Spleen (tissue), 11 donors: ENCODE data around the gene PCNX4. TPM values are rescaled to one million over a fixed set of nuclear protein-coding genes. Genes with fewer than 3 reads are reported as not detected.

Experiments used
- DNase-seq: peaks from one replicate; pipeline ENCODE4 v3.0.0-alpha.2; 2020
- H3K27ac ChIP-seq, 8 donors: fragments of 200-600 bp; sonication (generic) in 7 of 8; 1 replicate in 4 of 8; 2 replicates in 4 of 8; pipeline versions ENCODE4 v1.5.0 to v1.8.0; 2016 to 2021; ENCODE audit warnings: inconsistent platforms in 4 of 8, mild to moderate bottlenecking in 4 of 8, moderate library complexity in 1 of 8
- H3K27me3 ChIP-seq, 7 donors: fragments of 200-600 bp; sonication (generic) in 6 of 7; replicated peaks in 1 of 7; 1 replicate in 4 of 7; 2 replicates in 3 of 7; pipeline versions ENCODE4 v1.5.0 to v1.8.0; 2016 to 2021; ENCODE audit warnings: inconsistent platforms in 3 of 7, mild to moderate bottlenecking in 1 of 7
- H3K36me3 ChIP-seq, 6 donors: fragments of 200-600 bp; sonication (generic) in 5 of 6; 1 replicate in 4 of 6; 2 replicates in 2 of 6; pipeline versions ENCODE4 v1.5.0 to v1.8.0; 2016 to 2021; ENCODE audit warnings: inconsistent platforms in 2 of 6
- H3K4me1 ChIP-seq, 6 donors: fragments of 200-600 bp; sonication (generic) in 5 of 6; 1 replicate in 3 of 6; 2 replicates in 3 of 6; pipeline versions ENCODE4 v1.5.0 to v1.8.0; 2016 to 2021; ENCODE audit warnings: inconsistent platforms in 3 of 6
- H3K4me3 ChIP-seq, 8 donors: fragments of 200-600 bp; sonication (generic) in 7 of 8; 1 replicate in 4 of 8; 2 replicates in 4 of 8; pipeline versions ENCODE4 v1.5.0 to v1.8.0; 2016 to 2021; ENCODE audit warnings: inconsistent platforms in 4 of 8, mild to moderate bottlenecking in 4 of 8, moderate library complexity in 2 of 8
- H3K9me3 ChIP-seq, 8 donors: fragments of 200-600 bp; sonication (generic) in 7 of 8; 1 replicate in 4 of 8; 2 replicates in 4 of 8; pipeline versions ENCODE4 v1.5.0 to v1.8.0; 2016 to 2021; ENCODE audit warnings: inconsistent platforms in 4 of 8
- CTCF ChIP-seq, 11 experiments: fragments of 200-600 bp in 7 of 11; fragments of 450-650 bp in 4 of 11; sonication (generic) in 4 of 11; IDR thresholded peaks in 8 of 11; conservative IDR thresholded peaks in 3 of 11; 1 replicate in 7 of 11; 2 replicates in 4 of 11; pipeline versions ENCODE4 v1.4.0 to v1.8.0; 2016 to 2021; ENCODE audit warnings: antibody characterized with exemption in 11 of 11, inconsistent platforms in 4 of 11, mild to moderate bottlenecking in 1 of 11
- POLR2A ChIP-seq, 3 donors: fragments of 450-650 bp; IDR thresholded peaks; one replicate each; pipeline ENCODE4 v1.5.1; 2017; ENCODE audit warnings: antibody characterized with exemption in 3 of 3, mild to moderate bottlenecking in 1 of 3
- POLR2AphosphoS5 ChIP-seq, 3 donors: sonication (generic); formaldehyde crosslinking; IDR thresholded peaks; one replicate each; pipeline ENCODE4 v1.5.1; 2017; ENCODE audit warnings: antibody characterized with exemption in 3 of 3
- WGBS, 5 donors: extraction: QIAGEN DNeasy Blood & Tissue Kit in 3 of 5; methylation state at CpG; one replicate each; pipeline versions ENCODE4 v1.1.5 to v1.1.7; 2013 to 2018; 5-methylcytosine and 5-hydroxymethylcytosine counted together
- intact Hi-C: fragments of 100-400 bp; cut with DNase I; formaldehyde crosslinking; loops from one replicate; pipeline ENCODE4 v1.15.0; 2023; ENCODE audit warnings: low total_unique reads
- polyA plus RNA-seq, 3 donors: library from polyadenylated mRNA; stranded (reverse); fragments of 200-250 nt; gene quantifications; one replicate each; pipeline ENCODE4 v1.2.1, GENCODE V29; 2013
- total RNA-seq, 7 donors: library from RNA; depleted of rRNA in 3 of 7; stranded (reverse); fragments of >200 nt in 3 of 7; fragmentation: NEBNext Ultra II Directional in 4 of 7; extraction: Animal tissue kit (Norgen Biotek cat#: 25700) in 4 of 7; gene quantifications; one replicate each; pipeline versions ENCODE4 v1.1.0 to v1.2.1, GENCODE V29; 2016 to 2021
- donor health status: healthy with polysubstance abuse.
- donor health status: DM: no; HTN: no; CAD: no; lungs with moderate emphysema.
- donor health status: DM: no; HTN: no; CAD: no.
- donor health status: Bipolar disorder and iron deficiency.
- donor health status: healthy.
- donor health status: DM: no; HTN: no; CAD: no.
- donor health status: DM: yes; HTN: yes; CAD: no.

PCNX4 gene
- total and polyA plus RNA-seq, 10 donors: 11.5 to 102 (median 41.2) TPM

GRCh38 chr14:60061371-60061770 is 30.4 kb upstream of the PCNX4 start:
- TF ChIP-seq CTCF (IDR thresholded peaks at IDR 0.05 in 8 of 11, conservative IDR thresholded peaks at IDR 0.05 in 3 of 11) (no peak), POLR2A (IDR thresholded peaks at IDR 0.05) (no peak), POLR2AphosphoS5 (IDR thresholded peaks at IDR 0.05) (no peak)
- Histone ChIP-seq H3K27ac (no peak overlapping the region), H3K4me1 (peaks cover 0 to 5% (median 0%) of the 10 kb centered on the region in 6 donors), H3K4me3 (no peak overlapping the region), H3K36me3 (no peaks in the 10 kb centered on the region), H3K27me3 (peaks cover 0 to 9% (median 0%) of the 10 kb centered on the region in 7 donors), H3K9me3 (no peaks in the 10 kb centered on the region)
- intact Hi-C loops: loop anchor here (5.0 kb wide), 1 partner anchor 126 kb away; no protein-coding TSS in a partner anchor
- 87 to 96% (median 89%) methylated on average over 2 of the region's 2 CpGs for WGBS, 5 donors
- no peak for DNase-seq

GRCh38 chr14:60064491-60065072 is 27.1 kb upstream of the PCNX4 start:
- no peaks in the 10 kb centered on the region for H3K9me3 ChIP-seq
- no peaks in the 10 kb centered on the region for H3K36me3 ChIP-seq
- H3K4me1 ChIP-seq: peaks cover 0 to 5% (median 0%) of the 10 kb centered on the region in 6 donors
- no peak for DNase-seq
- H3K4me3 ChIP-seq: no peak overlapping the region
- H3K27me3 ChIP-seq: peaks cover 0 to 9% (median 0%) of the 10 kb centered on the region in 7 donors
- H3K27ac ChIP-seq: no peak overlapping the region
- no peak for TF ChIP-seq POLR2A (IDR thresholded peaks at IDR 0.05)
- peak in 10 of 11 experiments; percentile 35 to 72 (median 59) for TF ChIP-seq CTCF (IDR thresholded peaks at IDR 0.05 in 8 of 11, conservative IDR thresholded peaks at IDR 0.05 in 3 of 11)
- intact Hi-C loops: loop anchor here (5.0 kb wide), 1 partner anchor 123 kb away; no protein-coding TSS in a partner anchor

GRCh38 chr14:60067882-60068281 is 23.8 kb upstream of the PCNX4 start:
- Histone ChIP-seq H3K27ac (no peak overlapping the region), H3K4me1 (peaks cover 0 to 5% (median 0%) of the 10 kb centered on the region in 6 donors), H3K27me3 (peaks cover 0 to 3% (median 0%) of the 10 kb centered on the region in 7 donors), H3K4me3 (no peak overlapping the region), H3K36me3 (no peaks in the 10 kb centered on the region), H3K9me3 (no peaks in the 10 kb centered on the region)
- WGBS, 5 donors: 88 to 97% (median 94%) methylated on average over 1 of the region's 1 CpG
- no peak for DNase-seq
- TF ChIP-seq POLR2AphosphoS5 (IDR thresholded peaks at IDR 0.05) (no peak), POLR2A (IDR thresholded peaks at IDR 0.05) (no peak), CTCF (IDR thresholded peaks at IDR 0.05 in 8 of 11, conservative IDR thresholded peaks at IDR 0.05 in 3 of 11) (no peak)
- intact Hi-C loops: no loop called here

GRCh38 chr14:60079723-60080122 is 12.0 kb upstream of the PCNX4 start:
- no peak overlapping the region for H3K4me3 ChIP-seq
- DNase-seq: no peak
- no peak for TF ChIP-seq CTCF (IDR thresholded peaks at IDR 0.05 in 8 of 11, conservative IDR thresholded peaks at IDR 0.05 in 3 of 11)
- no peak for TF ChIP-seq POLR2AphosphoS5 (IDR thresholded peaks at IDR 0.05)
- TF ChIP-seq POLR2A (IDR thresholded peaks at IDR 0.05): no peak
- intact Hi-C loops: no loop called here
- peaks cover 0 to 13% (median 5%) of the 10 kb centered on the region in 8 donors for H3K9me3 ChIP-seq
- no peaks in the 10 kb centered on the region for H3K27me3 ChIP-seq
- no peak overlapping the region for H3K27ac ChIP-seq
- H3K36me3 ChIP-seq: no peaks in the 10 kb centered on the region
- H3K4me1 ChIP-seq: no peaks in the 10 kb centered on the region
